ENCODE results near the gene LRRK2.

DNA sequence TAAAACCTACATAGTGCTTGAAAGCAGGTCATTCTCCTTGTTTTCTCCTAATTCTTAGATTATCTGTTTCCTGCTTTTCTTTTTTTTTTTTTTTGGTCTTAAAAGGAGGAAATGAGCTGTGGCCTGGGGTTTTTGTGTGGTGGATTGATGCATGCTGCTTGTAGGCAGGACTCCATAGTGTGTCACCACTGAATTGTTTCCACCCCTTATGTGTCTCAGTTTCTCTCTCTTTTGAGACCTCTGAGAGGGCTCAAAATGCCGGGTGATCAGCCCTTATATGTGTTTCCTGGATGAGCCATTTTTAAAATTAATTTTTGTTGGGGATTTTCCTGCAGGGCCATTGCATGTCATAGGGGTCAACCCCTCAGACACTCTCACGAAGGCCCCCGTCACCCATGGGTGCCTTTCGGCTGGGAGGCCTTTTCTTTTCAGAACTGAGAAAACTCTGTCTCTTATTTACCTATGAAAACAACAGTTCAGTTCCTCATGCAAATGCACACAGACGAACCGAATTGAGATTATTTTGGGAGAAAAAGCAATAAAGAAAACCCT lies 32.0 kb upstream of the LRRK2 start:
- TF ChIP-seq CTCF (IDR thresholded peaks at IDR 0.05; ENCODE audit: borderline replicate concordance, extremely low read depth, low read length, poor library complexity, severe bottlenecking) (no peak), EZH2 (IDR thresholded peaks at IDR 0.05; ENCODE audit: borderline replicate concordance, low read depth, low read length, severe bottlenecking) (no peak)
